GM12878 (cell line): ENCODE results near the gene PTPRN2. TPM values are rescaled to one million over a fixed set of nuclear protein-coding genes. Genes with fewer than 3 reads are reported as not detected.

Experiments
- ATAC-seq: fragments of 200-7000 bp; cut with Tn5 transposase; 3 replicates; pipeline ENCODE4 v1.9.1; 2020; ENCODE audit warnings: mild to moderate bottlenecking, moderate library complexity
- BruUV-seq: library from RNA; stranded (reverse); fragments of 400-500 nt; replicated peaks from 2 replicates; lab custom pipeline; 2021; lab: Mats Ljungman, UMichigan
- CTCF ChIA-PET: fragments of 300-600 bp; sonication (Branson Sonifier 250); formaldehyde crosslinking; extraction: SDS; loops from one replicate; lab custom pipeline; 2021; ENCODE audit warnings: inconsistent platforms; lab: Yijun Ruan, JAX
- POLR2A ChIA-PET: fragments of 350-600 bp; formaldehyde crosslinking; extraction: SDS; loops from one replicate; lab custom pipeline; 2021; ENCODE audit warnings: inconsistent platforms; lab: Charles Lee
- RAD21 ChIA-PET: fragments of 300-600 bp; sonication (Branson Sonifier 250); formaldehyde crosslinking; loops from one replicate; lab custom pipeline; 2023; ENCODE audit warnings: antibody characterized with exemption; ENCODE audit not compliant: unreplicated experiment; lab: Charles Lee
- SMC1A ChIA-PET: fragments of 300-600 bp; sonication (Branson Sonifier 250); formaldehyde crosslinking; loops from one replicate; lab custom pipeline; 2023; ENCODE audit not compliant: unreplicated experiment, uncharacterized antibody; lab: Charles Lee
- DNase-seq: peaks from one replicate; pipeline ENCODE4 v3.0.0-alpha.2; 2011; ENCODE audit warnings: low read depth, low spot score
- FAIRE-seq: peaks from 3 replicates; lab custom pipeline; 2011; peaks lifted over from hg19 to GRCh38; lab: Jason Lieb, UNC
- H2AFZ ChIP-seq: 2 replicates; pipeline ENCODE4 v1.6.0; 2011; ENCODE audit warnings: low read depth, low read length, control low read depth; ENCODE audit not compliant: control insufficient read depth
- H3K27ac ChIP-seq: 2 replicates; pipeline ENCODE4 v1.5.1; 2011; ENCODE audit warnings: control low read depth; ENCODE audit not compliant: control insufficient read depth, insufficient read depth
- H3K27me3 ChIP-seq, 2 experiments: replicated peaks in 1 of 2; 2 replicates each; pipeline versions ENCODE4 v1.6.0 to v1.6.1; 2011; ENCODE audit warnings: low read length in 1 of 2; ENCODE audit not compliant: control insufficient read depth in 2 of 2, insufficient read depth in 2 of 2
- H3K36me3 ChIP-seq, 2 experiments: 2 replicates each; pipeline ENCODE4 v1.5.1; 2011; ENCODE audit warnings: low read length in 1 of 2; ENCODE audit not compliant: control insufficient read depth in 2 of 2, insufficient read depth in 2 of 2
- H3K4me1 ChIP-seq: 2 replicates; pipeline ENCODE4 v1.6.1; 2011; ENCODE audit warnings: mild to moderate bottlenecking, low read length, moderate library complexity, mixed read lengths; ENCODE audit not compliant: control insufficient read depth, insufficient read depth
- H3K4me2 ChIP-seq: 2 replicates; pipeline ENCODE4 v1.6.0; 2011; ENCODE audit warnings: control low read depth; ENCODE audit not compliant: control insufficient read depth, insufficient read depth
- H3K4me3 ChIP-seq: fragments of 200-600 bp; sonication (generic); 2 replicates; pipeline ENCODE4 v1.5.1; 2016
- H3K79me2 ChIP-seq: 2 replicates; pipeline ENCODE4 v1.6.0; 2011; ENCODE audit warnings: low read length; ENCODE audit not compliant: control insufficient read depth, insufficient read depth
- H3K9ac ChIP-seq: 2 replicates; pipeline ENCODE4 v1.8.0; 2011; ENCODE audit warnings: low read length, control low read depth, mixed read lengths; ENCODE audit not compliant: control insufficient read depth, insufficient read depth
- H3K9me3 ChIP-seq: replicated peaks from 3 replicates; pipeline ENCODE4 v1.5.1; 2011; ENCODE audit warnings: mild to moderate bottlenecking, low read length; ENCODE audit not compliant: control insufficient read depth, insufficient read depth
- H4K20me1 ChIP-seq: 2 replicates; pipeline ENCODE4 v1.6.0; 2011; ENCODE audit not compliant: control insufficient read depth, insufficient read depth
- CBX3 ChIP-seq: fragments of 200-600 bp; sonication (generic); IDR thresholded peaks from 2 replicates; pipeline ENCODE4 v1.6.1; 2016; ENCODE audit warnings: low read depth, borderline replicate concordance
- POU2F2 ChIP-seq: IDR thresholded peaks from 3 replicates; pipeline ENCODE4 v1.6.1; 2011; ENCODE audit warnings: low read depth, mild to moderate bottlenecking, low read length, borderline replicate concordance
- TCF7 ChIP-seq: IDR thresholded peaks from 2 replicates; pipeline ENCODE4 v1.6.1; 2014; ENCODE audit warnings: antibody characterized with exemption, borderline replicate concordance
- ZBED1 ChIP-seq: IDR thresholded peaks from 2 replicates; pipeline ENCODE4 v1.6.1; 2016; ENCODE audit warnings: borderline replicate concordance
- WGBS: methylation state at CpG from one replicate; pipeline ENCODE4 v1.1.6; 2016; ENCODE audit warnings: low lambda C conversion rate; ENCODE audit not compliant: insufficient replicate concordance, insufficient coverage; ENCODE audit errors: missing lambda C conversion rate; 5-methylcytosine and 5-hydroxymethylcytosine counted together
- in situ Hi-C: fragments of 300-500 bp; cut with MboI; formaldehyde crosslinking; loops from 9 replicates; pipeline ENCODE4 v1.14.3; 2018; ENCODE audit warnings: mixed read lengths
- intact Hi-C: fragments of 100-400 bp; cut with micrococcal nuclease; formaldehyde crosslinking; loops from one replicate; pipeline ENCODE4 v1.14.2; 2022; ENCODE audit not compliant: unreplicated experiment
- polyA plus RNA-seq, 11 experiments: library from polyadenylated mRNA; depleted of rRNA in 4 of 11; unstranded in 6 of 11; stranded (reverse) in 5 of 11; fragments of >200 nt; fragmentation: Nextera tagmentation in 4 of 11; fragmentation: Illumina TruSeq in 1 of 11; extraction: Ambion mirVana in 4 of 11; extraction: Trizol in 1 of 11; gene quantifications; 1 replicate in 1 of 11; 2 replicates in 10 of 11; pipeline versions ENCODE4 v1.2.1 to v1.2.3, GENCODE V29; 2011 to 2016; ENCODE audit warnings: inconsistent platforms in 2 of 11, missing spikeins in 2 of 11, low read depth in 1 of 11
- total RNA-seq, 4 experiments: library from RNA; depleted of rRNA in 3 of 4; stranded (reverse); fragments of >200 nt in 3 of 4; fragmentation: Illumina TruSeq in 1 of 4; extraction: Trizol in 1 of 4; gene quantifications; 2 replicates each; pipeline versions ENCODE4 v1.2.1 to v1.2.3, GENCODE V29; 2013 to 2021
- TF ChIP-seq, protein P1 (sequence below): IDR thresholded peaks from 2 replicates; pipeline ENCODE4 v1.6.1; 2012; ENCODE audit warnings: improper control_type of control experiment, low read depth, low read length; ENCODE audit not compliant: insufficient replicate concordance
- TF ChIP-seq, protein P2 (sequence below): fragments of 150-350 bp; IDR thresholded peaks from 2 replicates; pipeline ENCODE4 v1.6.1; 2014; ENCODE audit warnings: mild to moderate bottlenecking, low read depth, low read length
- TF ChIP-seq, protein P3 (sequence below): fragments of 450-650 bp; IDR thresholded peaks from 2 replicates; pipeline ENCODE4 v1.6.1; 2016; ENCODE audit warnings: mild to moderate bottlenecking, moderate library complexity, borderline replicate concordance

PTPRN2 gene
- total and polyA plus RNA-seq, 10 of the 15 experiments (the other 5 are each of a cell fraction or from before 2014, with no cell fraction given), result 5.4 TPM; not detected in 9

DNA sequence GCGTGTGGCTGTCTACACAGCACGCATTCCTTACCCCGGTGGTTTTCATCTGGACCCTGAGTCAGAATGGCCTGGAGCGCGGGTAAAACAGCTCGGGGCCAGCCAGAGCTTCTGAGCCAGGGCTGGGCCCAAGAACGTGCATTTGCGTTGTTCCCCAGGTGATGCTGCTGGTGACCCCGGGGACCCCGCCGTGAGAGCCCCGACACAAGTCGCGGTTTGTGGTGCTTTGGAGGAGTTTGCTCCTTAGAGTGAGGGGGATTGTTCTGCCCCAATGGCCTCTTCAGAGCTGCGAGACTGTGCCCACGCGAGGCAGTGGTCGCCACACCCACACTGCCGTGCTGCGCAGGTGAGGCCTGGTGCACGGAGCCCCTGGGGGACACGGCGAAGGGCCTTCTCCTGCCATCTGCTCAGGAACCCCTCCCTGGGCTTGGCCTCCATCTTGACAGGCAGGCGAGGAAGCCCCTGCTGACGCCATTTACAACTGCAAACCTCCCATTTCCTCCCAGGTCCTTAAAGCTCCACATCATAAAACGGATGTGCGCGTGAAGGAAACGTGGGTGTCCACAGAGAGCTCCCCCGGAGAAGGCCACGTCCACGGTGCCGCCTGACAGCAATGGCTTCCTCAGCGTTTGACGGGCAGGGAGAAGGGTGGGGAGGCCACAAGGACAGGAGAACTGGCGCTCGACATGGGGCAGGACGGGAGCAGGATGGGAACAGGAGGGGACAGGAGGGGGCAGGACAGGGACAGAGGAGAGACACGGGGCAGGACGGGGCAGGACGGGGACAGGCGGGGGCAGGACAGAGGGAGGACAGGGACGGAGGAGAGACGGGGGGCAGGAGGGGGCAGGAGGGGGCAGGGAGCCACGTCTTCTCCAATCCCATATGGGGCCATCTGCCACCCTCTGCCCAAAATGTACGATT lies 773.6 kb downstream of the PTPRN2 start (continued):
- TF ChIP-seq, protein P1, sequence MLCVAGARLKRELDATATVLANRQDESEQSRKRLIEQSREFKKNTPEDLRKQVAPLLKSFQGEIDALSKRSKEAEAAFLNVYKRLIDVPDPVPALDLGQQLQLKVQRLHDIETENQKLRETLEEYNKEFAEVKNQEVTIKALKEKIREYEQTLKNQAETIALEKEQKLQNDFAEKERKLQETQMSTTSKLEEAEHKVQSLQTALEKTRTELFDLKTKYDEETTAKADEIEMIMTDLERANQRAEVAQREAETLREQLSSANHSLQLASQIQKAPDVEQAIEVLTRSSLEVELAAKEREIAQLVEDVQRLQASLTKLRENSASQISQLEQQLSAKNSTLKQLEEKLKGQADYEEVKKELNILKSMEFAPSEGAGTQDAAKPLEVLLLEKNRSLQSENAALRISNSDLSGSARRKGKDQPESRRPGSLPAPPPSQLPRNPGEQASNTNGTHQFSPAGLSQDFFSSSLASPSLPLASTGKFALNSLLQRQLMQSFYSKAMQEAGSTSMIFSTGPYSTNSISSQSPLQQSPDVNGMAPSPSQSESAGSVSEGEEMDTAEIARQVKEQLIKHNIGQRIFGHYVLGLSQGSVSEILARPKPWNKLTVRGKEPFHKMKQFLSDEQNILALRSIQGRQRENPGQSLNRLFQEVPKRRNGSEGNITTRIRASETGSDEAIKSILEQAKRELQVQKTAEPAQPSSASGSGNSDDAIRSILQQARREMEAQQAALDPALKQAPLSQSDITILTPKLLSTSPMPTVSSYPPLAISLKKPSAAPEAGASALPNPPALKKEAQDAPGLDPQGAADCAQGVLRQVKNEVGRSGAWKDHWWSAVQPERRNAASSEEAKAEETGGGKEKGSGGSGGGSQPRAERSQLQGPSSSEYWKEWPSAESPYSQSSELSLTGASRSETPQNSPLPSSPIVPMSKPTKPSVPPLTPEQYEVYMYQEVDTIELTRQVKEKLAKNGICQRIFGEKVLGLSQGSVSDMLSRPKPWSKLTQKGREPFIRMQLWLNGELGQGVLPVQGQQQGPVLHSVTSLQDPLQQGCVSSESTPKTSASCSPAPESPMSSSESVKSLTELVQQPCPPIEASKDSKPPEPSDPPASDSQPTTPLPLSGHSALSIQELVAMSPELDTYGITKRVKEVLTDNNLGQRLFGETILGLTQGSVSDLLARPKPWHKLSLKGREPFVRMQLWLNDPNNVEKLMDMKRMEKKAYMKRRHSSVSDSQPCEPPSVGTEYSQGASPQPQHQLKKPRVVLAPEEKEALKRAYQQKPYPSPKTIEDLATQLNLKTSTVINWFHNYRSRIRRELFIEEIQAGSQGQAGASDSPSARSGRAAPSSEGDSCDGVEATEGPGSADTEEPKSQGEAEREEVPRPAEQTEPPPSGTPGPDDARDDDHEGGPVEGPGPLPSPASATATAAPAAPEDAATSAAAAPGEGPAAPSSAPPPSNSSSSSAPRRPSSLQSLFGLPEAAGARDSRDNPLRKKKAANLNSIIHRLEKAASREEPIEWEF, result no peak
- TF ChIP-seq POU2F2, result no peak

DNA sequence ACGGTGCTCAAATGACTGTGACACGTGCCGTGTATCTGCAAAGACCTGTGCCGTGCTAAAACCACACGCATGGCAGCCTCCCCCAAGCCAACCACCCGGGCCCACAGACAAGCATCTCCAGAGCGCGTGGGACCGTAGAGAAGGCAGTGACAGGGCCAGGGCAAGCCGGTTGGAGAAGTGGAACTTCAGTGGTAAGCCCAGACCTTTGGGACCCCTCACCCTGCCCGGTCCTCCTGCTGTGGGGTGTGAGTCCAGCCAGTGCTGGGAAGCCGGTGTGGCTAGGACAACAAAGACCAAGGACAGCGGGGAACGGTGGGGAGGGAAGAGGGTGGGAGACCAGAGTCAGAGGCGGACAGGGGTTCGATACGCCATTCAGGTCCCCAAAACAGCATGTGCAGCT lies 774.6 kb downstream of the PTPRN2 start:
- Histone ChIP-seq H3K9ac (no peak overlapping the region), H3K36me3 (no peaks in the 10 kb centered on the region), H3K27ac (no peak overlapping the region), H3K9me3 (no peaks in the 10 kb centered on the region; the same call in 2 of the 3 replicates), H3K79me2 (no peaks in the 10 kb centered on the region), H2AFZ (no peak overlapping the region), H4K20me1 (no peaks in the 10 kb centered on the region), H3K27me3 (no peaks in the 10 kb centered on the region), H3K4me1 (no peaks in the 10 kb centered on the region), H3K4me2 (no peak overlapping the region), H3K4me3 (no peak overlapping the region)
- ChIA-PET CTCF (no interaction called here), POLR2A (no interaction called here), SMC1A (no interaction called here), RAD21 (no interaction called here)
- in situ Hi-C loops, result no loop called here
- intact Hi-C loops, result no loop called here
- FAIRE-seq (no peak), ATAC-seq (no peak), DNase-seq (no peak)
- no TSS peak for BruUV-seq
- WGBS, result 70% methylated on average over 17 of the region's 17 CpGs
- TF ChIP-seq TCF7 (no peak), ZBED1 (no peak), CBX3 (no peak)
- TF ChIP-seq, protein P2, sequence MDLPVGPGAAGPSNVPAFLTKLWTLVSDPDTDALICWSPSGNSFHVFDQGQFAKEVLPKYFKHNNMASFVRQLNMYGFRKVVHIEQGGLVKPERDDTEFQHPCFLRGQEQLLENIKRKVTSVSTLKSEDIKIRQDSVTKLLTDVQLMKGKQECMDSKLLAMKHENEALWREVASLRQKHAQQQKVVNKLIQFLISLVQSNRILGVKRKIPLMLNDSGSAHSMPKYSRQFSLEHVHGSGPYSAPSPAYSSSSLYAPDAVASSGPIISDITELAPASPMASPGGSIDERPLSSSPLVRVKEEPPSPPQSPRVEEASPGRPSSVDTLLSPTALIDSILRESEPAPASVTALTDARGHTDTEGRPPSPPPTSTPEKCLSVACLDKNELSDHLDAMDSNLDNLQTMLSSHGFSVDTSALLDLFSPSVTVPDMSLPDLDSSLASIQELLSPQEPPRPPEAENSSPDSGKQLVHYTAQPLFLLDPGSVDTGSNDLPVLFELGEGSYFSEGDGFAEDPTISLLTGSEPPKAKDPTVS, result no peak
- TF ChIP-seq, protein P3, sequence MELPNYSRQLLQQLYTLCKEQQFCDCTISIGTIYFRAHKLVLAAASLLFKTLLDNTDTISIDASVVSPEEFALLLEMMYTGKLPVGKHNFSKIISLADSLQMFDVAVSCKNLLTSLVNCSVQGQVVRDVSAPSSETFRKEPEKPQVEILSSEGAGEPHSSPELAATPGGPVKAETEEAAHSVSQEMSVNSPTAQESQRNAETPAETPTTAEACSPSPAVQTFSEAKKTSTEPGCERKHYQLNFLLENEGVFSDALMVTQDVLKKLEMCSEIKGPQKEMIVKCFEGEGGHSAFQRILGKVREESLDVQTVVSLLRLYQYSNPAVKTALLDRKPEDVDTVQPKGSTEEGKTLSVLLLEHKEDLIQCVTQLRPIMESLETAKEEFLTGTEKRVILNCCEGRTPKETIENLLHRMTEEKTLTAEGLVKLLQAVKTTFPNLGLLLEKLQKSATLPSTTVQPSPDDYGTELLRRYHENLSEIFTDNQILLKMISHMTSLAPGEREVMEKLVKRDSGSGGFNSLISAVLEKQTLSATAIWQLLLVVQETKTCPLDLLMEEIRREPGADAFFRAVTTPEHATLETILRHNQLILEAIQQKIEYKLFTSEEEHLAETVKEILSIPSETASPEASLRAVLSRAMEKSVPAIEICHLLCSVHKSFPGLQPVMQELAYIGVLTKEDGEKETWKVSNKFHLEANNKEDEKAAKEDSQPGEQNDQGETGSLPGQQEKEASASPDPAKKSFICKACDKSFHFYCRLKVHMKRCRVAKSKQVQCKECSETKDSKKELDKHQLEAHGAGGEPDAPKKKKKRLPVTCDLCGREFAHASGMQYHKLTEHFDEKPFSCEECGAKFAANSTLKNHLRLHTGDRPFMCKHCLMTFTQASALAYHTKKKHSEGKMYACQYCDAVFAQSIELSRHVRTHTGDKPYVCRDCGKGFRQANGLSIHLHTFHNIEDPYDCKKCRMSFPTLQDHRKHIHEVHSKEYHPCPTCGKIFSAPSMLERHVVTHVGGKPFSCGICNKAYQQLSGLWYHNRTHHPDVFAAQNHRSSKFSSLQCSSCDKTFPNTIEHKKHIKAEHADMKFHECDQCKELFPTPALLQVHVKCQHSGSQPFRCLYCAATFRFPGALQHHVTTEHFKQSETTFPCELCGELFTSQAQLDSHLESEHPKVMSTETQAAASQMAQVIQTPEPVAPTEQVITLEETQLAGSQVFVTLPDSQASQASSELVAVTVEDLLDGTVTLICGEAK, result no peak
